HK-2 (cell line): ENCODE measurements around the gene NUP37.

ENCODE experiments used
- DNase-seq: peaks from one replicate; pipeline ENCODE4 v3.0.0-alpha.2; 2018; ENCODE audit not compliant: unreplicated experiment

Gene NUP37

DNA sequence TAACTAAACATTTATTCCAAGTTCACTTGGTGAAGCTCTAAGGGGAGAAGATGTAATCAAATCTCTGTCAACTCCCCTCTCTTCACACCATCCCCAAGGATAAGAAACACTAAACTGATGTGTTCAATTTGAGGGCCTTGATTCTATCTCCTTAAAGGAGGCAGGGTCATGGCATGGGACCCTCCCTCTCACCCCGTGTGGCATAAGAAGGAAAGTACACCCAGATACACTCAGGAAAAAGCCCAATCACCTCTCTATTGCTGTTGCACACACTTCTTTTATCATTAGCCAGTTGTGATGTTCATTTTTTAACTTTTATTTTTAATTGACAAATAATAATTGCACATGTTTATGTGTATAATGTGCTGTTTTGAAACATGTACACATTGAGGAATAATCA is 93.2 kb downstream of the NUP37 start:
- DNase-seq = no peak

DNA sequence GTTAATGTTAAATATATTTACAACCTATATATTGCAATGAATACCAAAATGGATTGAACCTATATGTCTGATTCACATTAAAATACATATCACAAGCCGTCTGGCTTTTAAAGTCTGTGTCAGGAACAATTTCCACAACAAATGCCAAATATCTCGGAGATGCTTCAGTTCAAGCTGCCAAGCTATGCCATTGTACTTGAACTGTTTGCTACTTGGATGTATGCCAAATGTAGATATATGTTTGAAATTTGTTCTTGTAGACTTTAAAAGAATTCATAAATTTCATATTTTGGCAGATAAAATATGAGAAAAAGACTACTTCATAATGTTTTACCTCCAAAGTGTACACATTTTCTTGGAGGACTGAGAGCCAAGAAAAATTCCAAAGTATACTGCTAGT is 95.1 kb downstream of the NUP37 start:
- no peak for DNase-seq

DNA sequence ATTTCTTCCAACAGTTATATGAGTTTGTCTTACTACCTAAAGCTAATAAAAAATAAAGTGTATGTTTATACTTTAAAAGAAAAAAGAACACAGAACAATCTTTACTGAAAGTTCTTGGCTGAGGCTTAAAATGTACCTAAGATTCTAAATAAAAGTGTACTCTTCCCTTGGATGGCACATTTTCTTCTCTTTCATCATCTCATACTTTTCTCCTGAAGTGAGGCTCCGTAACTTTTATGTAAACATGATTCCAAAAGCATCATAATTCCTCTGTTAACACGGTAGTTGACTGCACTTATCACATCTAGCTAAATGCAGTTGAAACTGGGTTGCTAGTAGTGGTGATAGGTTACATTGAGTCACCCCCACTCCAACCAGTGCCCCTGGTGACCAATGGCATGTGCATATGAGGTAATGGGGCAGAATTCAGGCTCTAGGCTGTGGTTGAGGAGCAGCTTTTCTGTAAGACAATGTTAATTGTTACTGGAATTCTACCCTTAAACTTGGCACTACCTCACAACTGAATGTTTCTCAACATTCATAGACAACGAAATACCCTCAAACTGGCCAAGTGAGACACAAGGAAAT is 96.5 kb downstream of the NUP37 start:
- peak; percentile 20 for DNase-seq
